HG03342 (cell line): ENCODE measurements around the gene LDLRAD4.
"Not testable (repeated sequence)": the region's sequence is repeated elsewhere in the genome, so short reads cannot be mapped to it uniquely, and the experiment has no call there.

ENCODE experiments used
- ATAC-seq: cut with Tn5 transposase; IDR thresholded peaks from one replicate; pipeline ENCODE4 v1.9.1; 2021; ENCODE audit warnings: mild to moderate bottlenecking, moderate library complexity; ENCODE audit not compliant: unreplicated experiment

Gene LDLRAD4

GRCh38 chr18:13324880-13325279 is 106.3 kb downstream of the LDLRAD4 start:
- ATAC-seq, result no peak

- no peak for ATAC-seq
Measured at GRCh38 chr18:13328213-13328612, 109.7 kb downstream of the LDLRAD4 start.

- no peak for ATAC-seq
Measured at GRCh38 chr18:13330996-13331395, 112.4 kb downstream of the LDLRAD4 start.

- ATAC-seq, result no peak
Measured at GRCh38 chr18:13331846-13332245, 113.3 kb downstream of the LDLRAD4 start.

- ATAC-seq, result no peak
Measured at GRCh38 chr18:13332874-13333273, 114.3 kb downstream of the LDLRAD4 start.

GRCh38 chr18:13335903-13336302 is 117.3 kb downstream of the LDLRAD4 start:
- no peak for ATAC-seq

- ATAC-seq, result no peak
Measured at GRCh38 chr18:13336841-13337240, 118.3 kb downstream of the LDLRAD4 start.

- ATAC-seq, result no peak
Measured at GRCh38 chr18:13337369-13337768, 118.8 kb downstream of the LDLRAD4 start.

- ATAC-seq, result no peak
Measured at GRCh38 chr18:13338318-13338717, 119.8 kb downstream of the LDLRAD4 start.

GRCh38 chr18:13339653-13340052 is 121.1 kb downstream of the LDLRAD4 start:
- ATAC-seq, result no peak

- ATAC-seq, result not testable (repeated sequence)
Measured at GRCh38 chr18:13346449-13346848, 127.9 kb downstream of the LDLRAD4 start.

GRCh38 chr18:13353084-13353823 is 134.7 kb downstream of the LDLRAD4 start:
- no peak for ATAC-seq

- no peak for ATAC-seq
Measured at GRCh38 chr18:13354402-13354801, 135.8 kb downstream of the LDLRAD4 start.

GRCh38 chr18:13356032-13356431 is 137.5 kb downstream of the LDLRAD4 start:
- ATAC-seq, result no peak

GRCh38 chr18:13357289-13357688 is 138.7 kb downstream of the LDLRAD4 start:
- no peak for ATAC-seq

GRCh38 chr18:13359210-13359609 is 140.7 kb downstream of the LDLRAD4 start:
- ATAC-seq, result peak; percentile 42

- ATAC-seq, result no peak
Measured at GRCh38 chr18:13361431-13361830, 142.9 kb downstream of the LDLRAD4 start.

- ATAC-seq, result no peak
Measured at GRCh38 chr18:13362051-13362450, 143.5 kb downstream of the LDLRAD4 start.

GRCh38 chr18:13362607-13363006 is 144.0 kb downstream of the LDLRAD4 start:
- no peak for ATAC-seq

GRCh38 chr18:13363359-13363758 is 144.8 kb downstream of the LDLRAD4 start:
- no peak for ATAC-seq

GRCh38 chr18:13364721-13365205 is 146.2 kb downstream of the LDLRAD4 start:
- no peak for ATAC-seq

- ATAC-seq, result no peak
Measured at GRCh38 chr18:13366131-13366530, 147.6 kb downstream of the LDLRAD4 start.

GRCh38 chr18:13366541-13366940 is 148.0 kb downstream of the LDLRAD4 start:
- no peak for ATAC-seq
